ENCODE measurements around the gene DCAKD.

The DCAKD gene

DNA sequence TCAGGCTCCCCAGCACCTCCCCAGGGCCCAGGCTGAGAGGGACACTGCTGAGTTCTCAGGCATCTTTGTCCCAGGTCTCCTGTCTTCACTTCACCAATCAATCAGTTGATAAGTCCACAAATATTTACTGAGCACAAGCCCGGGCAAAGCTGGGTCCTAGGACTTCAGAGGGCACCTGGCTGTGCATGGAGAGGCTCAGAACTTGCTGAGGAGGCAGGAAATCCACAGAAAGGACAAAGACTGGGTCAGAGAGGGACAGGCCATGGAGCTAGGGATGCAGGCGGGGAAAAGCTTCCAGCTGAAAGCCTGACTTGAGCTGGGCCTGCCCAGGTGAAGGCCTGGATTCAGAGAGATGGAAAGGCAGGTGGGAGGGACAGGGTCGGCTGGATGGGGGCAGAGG is 50.1 kb downstream of the DCAKD start:
- no peak for DNase-seq (ENCODE audit: low spot score)

DNA sequence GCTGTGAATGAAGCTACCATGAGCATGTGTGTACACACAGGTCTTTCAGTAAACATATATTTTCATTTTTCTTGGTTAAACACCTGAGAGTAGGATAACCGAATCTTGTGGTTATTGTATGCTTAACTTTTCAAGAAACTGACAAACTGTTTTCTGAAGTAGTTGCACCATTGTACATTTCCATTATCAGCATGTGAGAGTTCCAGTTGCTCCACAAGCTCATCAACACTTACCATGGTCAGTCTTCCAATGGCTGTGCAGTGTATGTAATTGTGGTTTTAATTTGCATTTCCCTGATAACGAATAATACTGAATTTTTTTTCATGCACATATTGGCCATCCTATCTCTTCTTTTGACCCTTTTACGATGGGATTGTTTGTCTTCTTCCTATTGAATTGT is 52.0 kb downstream of the DCAKD start:
- DNase-seq (ENCODE audit: low spot score): no peak

DNA sequence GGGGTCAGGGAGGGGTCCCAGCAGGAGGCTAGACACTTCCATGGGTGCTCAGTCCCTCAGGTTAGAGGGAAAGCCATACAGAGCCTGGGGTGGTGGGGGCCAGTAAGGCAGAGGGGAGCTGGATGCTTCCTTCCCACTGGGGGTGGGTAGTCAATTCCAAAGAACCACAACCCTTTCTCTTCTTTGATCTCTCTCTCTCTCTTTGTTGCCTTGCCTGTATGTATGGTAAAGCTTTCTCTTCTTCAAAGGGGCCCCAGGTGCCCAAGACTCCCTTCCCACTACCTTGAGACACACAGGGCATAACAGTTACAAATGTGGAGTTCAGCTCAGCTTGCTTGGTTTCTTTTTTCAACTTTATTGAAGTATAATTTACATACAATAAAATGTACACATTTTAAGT is 52.8 kb downstream of the DCAKD start:
- no peak for DNase-seq (ENCODE audit: low spot score)

DNA sequence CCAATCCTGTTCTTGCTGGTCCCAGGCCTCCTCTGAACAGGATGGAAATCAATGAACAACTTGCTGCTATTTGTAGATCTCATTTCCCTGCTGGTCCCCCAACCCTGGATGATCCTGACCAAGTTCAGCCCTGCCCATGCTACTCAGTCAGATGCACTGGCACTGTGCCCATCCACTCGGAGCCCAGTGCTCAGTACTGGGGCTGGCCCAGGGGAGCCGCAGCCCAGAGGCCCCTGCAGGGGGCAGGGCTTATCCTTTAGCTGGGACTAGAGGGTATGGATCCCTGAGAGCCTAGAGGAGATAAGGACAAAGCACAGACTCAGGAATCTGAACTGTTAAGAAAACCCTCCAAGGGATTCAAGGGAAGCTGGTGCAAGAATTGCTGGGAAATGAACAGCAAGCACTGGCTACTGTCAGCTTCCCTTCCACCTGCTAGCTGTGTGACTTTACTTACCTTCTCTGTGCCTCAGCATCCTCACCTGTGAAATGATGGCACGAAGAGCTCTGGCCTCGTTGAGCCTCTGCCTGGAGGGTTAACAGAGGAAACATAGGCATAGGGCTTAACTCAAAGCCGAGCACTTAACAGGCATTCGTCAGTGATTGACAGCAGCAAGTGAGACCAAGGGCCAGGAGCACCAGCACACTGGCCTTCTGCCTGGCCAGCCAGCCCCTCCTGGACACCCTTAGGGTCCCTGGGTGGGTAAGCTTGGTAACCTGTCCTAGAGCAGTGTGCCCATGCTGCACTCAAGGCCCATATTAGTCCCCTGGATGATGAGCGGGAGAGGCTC is 53.5 kb downstream of the DCAKD start:
- no peak for DNase-seq (ENCODE audit: low spot score)

DNA sequence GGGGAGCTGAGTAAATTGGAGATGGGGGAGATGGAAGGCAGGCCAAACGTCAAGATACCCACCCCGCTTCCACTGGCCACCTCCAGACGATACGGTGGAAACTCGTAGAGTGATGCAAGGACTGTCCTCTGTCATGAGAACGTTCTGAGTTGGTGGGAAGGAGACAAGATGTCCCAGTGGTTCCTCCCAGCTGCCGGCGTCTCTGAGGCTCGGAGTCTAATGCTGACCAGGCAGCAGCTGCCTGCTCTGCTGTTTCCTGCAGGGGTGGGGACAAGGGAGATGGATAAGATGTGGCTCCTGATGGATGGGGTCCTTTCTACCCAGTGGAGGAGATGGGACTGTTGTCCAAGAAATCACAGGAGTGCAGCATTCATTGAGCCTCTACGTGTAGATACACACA is 55.1 kb downstream of the DCAKD start:
- DNase-seq (ENCODE audit: low spot score): no peak

DNA sequence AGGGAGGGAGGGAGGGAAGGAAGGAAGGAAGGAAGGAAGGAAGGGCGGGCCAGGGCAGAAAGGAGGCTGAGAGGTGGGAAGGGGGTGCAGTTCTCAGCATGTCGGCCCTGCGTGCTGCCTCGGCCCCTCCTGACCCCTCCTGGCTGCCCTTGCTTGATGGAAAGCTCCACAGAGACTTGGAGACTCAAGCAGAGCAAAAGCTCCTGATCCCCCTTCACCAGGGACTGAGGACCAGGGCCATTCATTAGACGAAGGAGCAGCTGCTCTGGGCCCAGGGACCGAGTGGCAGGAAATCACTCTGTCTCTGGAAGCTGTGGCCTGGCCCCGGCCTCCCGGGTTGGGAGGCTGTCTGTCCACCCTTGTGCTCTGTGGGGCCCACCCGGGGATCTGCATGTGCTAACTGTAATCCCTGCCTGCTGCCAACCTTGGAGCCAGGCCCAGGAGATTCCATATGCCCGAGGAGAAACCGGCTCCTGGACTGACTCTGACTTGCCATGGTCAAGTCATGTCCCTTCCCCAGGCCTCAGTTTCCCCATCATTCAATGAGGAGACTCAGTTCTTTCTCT is 55.9 kb downstream of the DCAKD start:
- DNase-seq (ENCODE audit: low spot score): no peak

DNA sequence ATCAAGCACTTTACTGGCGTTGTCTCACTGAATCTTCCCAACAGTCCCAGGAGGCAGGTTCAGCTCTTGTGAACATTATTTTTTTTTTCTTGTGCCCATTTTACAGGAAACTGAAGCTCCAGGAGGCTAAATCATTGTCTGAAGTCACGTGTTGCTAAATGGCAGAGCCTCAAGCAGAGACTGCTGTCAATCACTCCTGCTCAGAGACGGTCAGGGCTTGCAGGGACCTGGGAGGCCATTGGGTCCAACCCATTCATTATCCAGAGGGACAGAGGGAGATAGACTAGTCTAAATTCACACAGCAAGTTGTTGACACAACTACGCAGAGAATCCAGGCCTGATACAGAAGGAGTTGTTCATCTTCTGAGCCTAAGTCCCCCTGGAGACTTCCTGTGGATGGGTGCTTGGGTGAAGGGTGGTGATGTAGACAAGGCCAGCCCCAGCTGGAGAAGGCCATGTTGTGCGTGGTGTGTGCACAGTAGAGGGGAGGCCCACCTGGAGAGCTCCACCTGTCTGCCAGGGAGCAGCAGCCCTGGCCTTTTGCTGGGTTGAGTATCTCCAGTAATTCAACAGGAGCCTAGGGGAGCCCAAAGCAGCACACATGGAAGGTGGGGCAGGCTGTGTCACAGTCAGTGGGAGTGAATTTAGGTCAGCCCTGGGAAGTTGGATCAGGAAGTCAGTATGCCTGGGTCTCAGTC is 59.0 kb downstream of the DCAKD start:
- DNase-seq (ENCODE audit: low spot score): no peak

DNA sequence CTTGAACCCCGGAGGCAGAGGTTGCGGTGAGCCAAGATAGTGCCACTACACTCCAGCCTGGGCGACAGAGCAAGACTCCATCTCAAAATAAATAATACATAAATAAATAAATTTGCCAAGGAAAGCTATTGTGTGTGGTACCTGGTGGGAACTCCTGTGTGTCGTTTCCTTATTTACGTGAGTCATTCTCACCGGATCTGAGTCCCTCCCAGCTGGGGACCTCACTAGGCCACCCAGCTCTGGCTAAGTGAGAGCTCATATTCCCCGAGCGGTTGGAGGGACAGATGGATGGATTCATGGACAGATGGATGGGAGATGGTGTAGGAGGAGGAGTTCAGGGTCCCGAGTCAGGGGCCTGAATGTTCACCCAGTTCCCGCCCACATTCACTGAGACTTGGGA is 60.4 kb downstream of the DCAKD start:
- no peak for DNase-seq (ENCODE audit: low spot score)

DNA sequence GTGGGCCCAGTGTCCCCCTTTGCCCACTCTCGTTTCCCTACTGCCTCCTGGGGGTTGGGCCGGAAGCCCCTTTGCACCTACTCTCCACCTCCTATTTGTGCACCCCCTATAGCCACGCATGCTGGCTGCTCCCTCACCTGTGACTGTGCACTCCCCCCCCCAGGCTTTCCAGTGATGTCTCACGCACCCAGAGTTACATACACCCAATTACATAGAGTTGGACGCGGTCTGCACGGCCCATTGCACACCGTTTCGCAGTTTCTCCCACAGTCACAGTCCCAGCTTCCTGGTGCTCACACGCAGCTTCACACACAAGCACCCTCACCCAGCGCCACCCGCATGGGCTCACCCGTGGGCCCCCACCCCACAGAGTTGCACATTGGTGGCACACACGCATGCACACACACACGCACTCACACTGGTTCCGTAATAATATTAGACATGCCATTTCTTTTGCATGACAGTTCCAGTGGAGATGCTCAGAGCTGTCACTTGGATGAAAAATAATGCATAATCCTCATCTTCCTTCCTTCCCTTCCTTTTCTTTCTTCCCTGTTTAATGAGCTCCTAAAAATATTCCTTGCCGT is 61.8 kb downstream of the DCAKD start:
- DNase-seq (ENCODE audit: low spot score): no peak

DNA sequence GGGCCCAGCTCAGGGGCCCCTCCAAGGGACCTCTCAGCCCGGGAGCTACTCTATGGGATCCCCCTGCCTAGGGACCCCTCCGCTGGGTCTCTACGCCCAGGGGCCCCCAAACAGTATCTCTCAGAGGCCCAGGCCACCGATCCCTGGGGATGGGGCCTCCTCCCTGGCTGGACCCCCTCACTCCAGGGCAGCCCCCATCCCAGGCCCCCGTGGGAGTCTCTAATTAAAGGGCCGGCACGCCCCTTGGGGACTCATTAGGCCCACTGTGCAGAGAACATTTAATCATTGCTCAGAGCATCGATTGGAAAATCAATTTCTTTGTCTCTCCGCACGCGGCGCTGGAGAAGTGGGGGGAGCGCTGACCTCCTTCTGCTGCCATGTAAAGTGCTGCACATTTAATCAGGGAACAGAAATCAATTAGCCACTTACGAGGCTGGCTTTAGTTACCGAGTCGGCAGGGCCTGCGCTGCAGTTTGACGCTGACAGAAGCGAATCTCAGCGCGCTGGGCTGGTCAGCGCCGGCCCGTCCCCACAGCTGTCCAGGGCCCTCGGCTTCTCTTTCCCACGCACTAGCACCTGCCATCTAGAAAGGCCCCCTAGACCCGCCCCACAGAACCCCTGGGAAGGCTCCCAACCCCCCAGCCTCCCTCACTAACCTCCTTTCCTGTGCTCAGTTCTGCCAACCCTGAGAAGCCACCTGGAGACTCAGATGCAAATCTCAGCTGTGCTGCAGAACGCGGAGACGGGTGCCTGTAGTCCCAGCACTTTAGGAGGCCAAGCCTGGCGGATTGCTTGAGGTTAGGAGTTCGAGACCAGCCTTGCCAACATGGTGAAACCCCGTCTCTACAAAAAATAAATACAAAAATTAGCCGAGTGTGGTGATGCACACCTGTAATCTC is 63.1 kb downstream of the DCAKD start:
- no peak for DNase-seq (ENCODE audit: low spot score)

DNA sequence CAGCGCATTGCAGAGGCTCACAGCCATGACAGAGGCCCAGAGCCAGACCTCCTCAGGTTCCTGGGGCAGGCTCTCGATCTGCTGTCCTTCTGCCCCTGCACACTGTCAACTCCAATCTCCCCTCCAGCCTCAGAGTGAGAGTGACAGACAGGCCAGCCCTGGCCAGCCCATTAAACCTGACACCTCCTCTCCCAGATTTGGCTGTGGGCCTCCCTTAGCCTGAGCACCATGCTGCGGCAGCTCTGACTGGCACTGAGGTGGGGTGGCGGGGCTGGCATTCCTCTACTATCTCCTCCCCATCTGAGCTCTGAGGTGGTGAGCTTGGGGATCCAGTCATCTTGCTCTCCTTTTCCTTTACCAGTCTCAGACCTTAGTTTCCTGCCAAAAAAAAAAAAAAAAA is 67.9 kb downstream of the DCAKD start:
- no peak for DNase-seq (ENCODE audit: low spot score)

DNA sequence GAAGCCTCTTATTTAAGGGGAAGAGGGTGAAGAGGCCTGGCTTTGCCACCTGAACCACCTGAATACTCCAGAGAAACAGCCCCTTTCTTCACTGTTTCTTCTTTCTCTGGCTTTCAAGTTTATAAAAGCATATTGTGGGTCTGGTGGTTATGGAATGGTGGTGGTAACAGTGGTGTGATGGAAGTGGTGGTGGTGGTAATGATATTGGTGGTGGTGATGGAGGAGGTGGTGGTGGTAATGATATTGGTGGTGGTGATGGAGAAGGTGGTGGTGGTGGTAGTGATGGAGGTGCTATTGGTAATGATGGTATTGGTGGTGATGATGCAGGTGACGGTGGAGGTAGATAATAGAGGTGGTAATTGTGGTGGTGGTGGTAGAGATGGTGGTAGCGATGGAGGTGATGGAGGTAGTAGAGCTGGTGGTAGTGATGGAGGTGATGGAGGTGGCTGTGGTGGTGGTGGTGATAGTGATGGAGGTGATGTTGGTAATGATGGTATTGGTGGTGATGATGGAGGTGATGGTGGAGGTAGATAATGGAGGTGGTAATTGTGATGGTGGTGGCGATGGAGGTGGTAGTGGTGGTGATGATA is 69.2 kb downstream of the DCAKD start:
- DNase-seq (ENCODE audit: low spot score): no peak

DNA sequence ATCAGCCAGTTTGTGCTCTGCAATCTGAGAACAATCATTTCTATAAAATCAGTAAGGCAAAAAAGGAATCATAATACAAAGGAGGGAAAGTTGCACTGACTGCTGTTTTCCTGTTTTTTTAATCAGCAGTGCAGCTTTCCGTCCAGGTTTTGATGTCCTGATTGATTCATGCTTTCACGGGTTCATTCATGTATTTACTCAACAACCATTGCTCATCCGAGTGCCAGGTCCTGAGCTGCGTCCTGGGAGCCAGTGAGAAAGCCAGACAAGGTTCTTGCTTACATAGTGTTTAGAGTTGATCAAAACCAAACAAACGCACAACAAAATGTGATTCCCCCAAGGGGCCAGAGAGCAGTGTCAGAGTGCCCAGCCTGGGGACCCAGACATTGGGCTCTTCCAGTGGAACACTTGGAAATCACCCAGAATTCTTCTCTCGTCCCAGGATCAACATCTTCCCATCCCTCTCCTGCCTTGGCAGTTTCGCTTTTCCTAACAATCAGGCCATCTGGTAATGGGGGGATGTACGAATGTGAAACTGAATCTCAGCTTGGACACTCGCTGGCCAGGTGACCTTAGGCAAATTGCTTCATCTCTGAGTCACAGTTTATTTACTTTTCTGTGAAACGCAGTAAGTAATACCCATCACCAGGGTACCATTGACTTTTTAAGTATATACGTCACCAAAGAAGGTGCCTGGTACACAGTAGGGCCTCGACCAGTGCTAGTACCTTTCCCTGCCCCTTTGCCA is 70.0 kb downstream of the DCAKD start:
- no peak for DNase-seq (ENCODE audit: low spot score)

DNA sequence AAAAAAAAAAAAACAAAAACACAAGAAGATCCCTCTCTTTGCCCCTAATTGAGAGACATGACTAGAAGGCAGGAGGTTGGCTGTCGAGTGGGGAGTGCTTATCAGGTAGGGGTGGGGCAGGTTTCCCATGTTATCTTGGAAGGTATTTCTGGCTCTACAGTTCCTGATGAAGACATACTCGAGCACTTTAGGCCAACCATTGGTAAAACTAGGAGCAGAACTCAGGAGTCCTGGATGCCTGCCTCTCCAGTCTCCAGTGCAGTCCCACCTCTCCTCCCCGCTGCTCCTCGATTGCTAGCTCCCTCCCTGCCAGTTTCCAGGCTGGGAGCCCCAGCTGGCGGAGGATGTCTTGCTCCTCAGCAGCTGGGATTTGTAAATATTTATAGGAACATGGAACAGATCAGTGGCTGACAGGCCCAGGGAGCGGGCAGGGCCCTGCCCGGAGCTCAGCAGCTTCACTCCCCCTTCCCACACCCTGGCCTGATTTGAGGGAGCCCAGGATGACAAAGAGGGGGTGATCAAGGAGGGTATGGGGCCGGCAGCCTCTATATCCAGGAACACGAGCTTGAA is 71.9 kb downstream of the DCAKD start:
- no peak for DNase-seq (ENCODE audit: low spot score)

DNA sequence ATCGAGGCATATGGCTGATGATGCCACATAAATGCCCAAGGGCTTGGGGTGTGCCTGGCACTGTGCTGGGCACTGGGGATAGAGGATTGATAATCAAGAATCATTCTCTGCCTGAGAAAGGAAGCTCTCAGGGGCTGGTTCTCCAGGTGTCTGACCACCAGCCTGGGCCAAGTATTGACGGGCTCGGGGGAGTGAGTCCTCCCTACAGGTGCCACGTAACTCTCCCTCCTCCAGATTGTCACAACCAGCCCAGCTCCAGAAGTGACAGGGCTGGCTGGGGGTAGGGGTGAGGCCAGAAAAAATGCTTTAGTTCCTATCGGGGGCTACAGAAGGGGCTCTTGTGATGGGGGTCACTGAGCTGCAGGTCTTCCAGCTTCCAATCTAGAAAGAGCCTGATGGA is 72.6 kb downstream of the DCAKD start:
- DNase-seq (ENCODE audit: low spot score): no peak

DNA sequence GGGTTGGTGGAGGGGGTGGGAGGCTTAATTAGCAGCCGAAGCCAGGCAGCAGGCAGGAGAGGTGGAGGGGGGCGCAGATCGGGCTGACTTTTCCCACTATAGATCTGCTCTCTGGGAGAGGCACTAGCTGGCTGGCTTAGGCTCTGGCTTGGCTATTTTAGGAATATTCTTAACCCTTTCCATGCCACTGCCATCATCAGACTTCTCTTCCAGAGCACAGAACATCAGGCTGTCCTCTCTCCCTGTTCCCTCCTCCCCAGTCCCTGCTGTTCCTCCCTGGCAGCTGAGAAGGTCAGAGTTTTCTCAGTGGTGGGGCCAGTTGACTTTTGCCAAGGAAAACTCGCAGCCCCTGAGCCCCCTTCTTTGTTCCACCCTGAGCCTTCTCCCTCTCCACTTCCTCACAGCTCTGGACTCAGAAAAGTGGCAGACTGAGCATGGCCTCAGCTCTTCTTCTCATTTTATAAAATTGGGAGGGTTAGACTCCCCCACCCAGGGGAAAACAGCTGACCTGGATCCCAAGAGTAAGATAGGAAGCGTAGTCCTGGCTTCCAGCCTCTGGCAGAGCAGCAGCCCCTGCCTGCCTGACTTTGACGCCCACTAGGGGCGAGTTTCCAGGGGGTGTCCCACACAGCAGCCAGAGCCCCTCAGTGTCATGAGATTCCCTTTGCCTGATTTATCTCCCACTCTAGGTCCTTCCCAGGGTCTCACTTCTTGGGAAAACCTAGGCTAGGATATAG is 73.5 kb downstream of the DCAKD start:
- no peak for DNase-seq (ENCODE audit: low spot score)

DNA sequence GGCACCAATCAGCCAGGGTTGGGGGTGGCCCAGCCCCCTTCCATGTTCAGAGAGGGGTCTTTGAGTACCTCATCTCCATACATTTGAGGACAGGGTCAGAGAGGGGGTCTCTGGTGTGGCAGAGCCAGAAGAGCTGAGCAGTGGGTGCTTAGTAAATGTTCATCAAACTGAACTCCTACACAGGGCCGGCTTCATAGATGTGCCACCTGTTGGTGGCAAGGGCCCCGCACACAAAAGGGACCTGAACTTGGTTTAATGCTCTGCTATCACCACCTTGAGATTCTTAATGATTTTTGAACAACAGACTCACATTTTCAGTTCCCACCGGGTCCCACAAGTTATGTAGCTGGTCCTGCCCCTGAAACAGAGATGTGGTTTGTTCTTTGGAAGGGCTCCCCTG is 74.4 kb downstream of the DCAKD start:
- DNase-seq (ENCODE audit: low spot score): no peak

DNA sequence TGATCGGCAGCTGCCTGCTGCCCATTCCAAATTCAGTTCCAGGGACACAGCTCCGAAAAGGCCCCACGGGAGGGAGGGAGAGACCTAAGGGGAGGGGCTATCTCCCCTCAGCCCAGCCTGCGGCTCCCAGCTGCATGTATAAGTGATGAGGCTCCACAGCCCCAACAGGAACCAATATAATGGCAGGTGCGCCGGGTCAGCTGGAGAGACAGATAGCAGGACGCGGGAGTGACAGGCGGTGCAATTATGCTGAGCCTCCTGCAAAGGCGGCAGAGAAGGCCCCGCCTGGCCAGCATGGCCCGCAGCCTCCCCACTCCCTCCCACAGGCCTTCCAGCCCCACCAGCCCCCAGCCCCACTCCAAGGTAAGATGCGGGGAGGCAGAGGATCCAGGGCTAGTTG is 75.2 kb downstream of the DCAKD start:
- no peak for DNase-seq (ENCODE audit: low spot score)
